GM19035 (cell line): ENCODE data around the gene FOLR2.

ENCODE experiments used
- ATAC-seq: cut with Tn5 transposase; IDR thresholded peaks from one replicate; pipeline ENCODE4 v1.9.1; 2021; ENCODE audit not compliant: unreplicated experiment

FOLR2 gene

GRCh38 chr11:72239849-72240460, 23.4 kb downstream of the FOLR2 start:
- ATAC-seq = no peak

- ATAC-seq = no peak
These were observed 24.1 kb downstream of the FOLR2 start for GRCh38 chr11:72240461-72241290.

GRCh38 chr11:72241291-72241781, 24.7 kb downstream of the FOLR2 start:
- no peak for ATAC-seq

- no peak for ATAC-seq
These were observed 25.5 kb downstream of the FOLR2 start for GRCh38 chr11:72242141-72242540.

- ATAC-seq = no peak
These were observed 26.8 kb downstream of the FOLR2 start for GRCh38 chr11:72243173-72244059.

- ATAC-seq = no peak
These were observed 27.4 kb downstream of the FOLR2 start, which contains the start of gene PHOX2A for GRCh38 chr11:72244060-72244360. Gene PHOX2A, minus strand, starts transcription at chr11:72244176. Its CDS starts 172 bp downstream, at chr11:72244004.

- ATAC-seq = no peak
These were observed 28.0 kb downstream of the FOLR2 start for GRCh38 chr11:72244361-72245262.

GRCh38 chr11:72245263-72245816, 28.7 kb downstream of the FOLR2 start:
- ATAC-seq = no peak

- no peak for ATAC-seq
These were observed 31.0 kb downstream of the FOLR2 start for GRCh38 chr11:72247584-72247983.

GRCh38 chr11:72249961-72250360, 33.4 kb downstream of the FOLR2 start:
- no peak for ATAC-seq

GRCh38 chr11:72250661-72251464, 34.3 kb downstream of the FOLR2 start:
- ATAC-seq = no peak

GRCh38 chr11:72251614-72252013, 35.0 kb downstream of the FOLR2 start:
- ATAC-seq = no peak

- ATAC-seq = no peak
These were observed 36.8 kb downstream of the FOLR2 start for GRCh38 chr11:72253392-72253791.

- no peak for ATAC-seq
These were observed 37.9 kb downstream of the FOLR2 start for GRCh38 chr11:72254299-72254993.

- no peak for ATAC-seq
These were observed 41.0 kb downstream of the FOLR2 start for GRCh38 chr11:72257570-72257969.

- ATAC-seq = no peak
These were observed 42.9 kb downstream of the FOLR2 start for GRCh38 chr11:72259490-72259889.

- ATAC-seq = no peak
These were observed 44.0 kb downstream of the FOLR2 start for GRCh38 chr11:72260574-72260973.

- ATAC-seq = no peak
These were observed 46.8 kb downstream of the FOLR2 start for GRCh38 chr11:72263361-72263760.

- no peak for ATAC-seq
These were observed 49.4 kb downstream of the FOLR2 start for GRCh38 chr11:72265951-72266350.
